ENCODE measurements around the gene FCN1.

DNA sequence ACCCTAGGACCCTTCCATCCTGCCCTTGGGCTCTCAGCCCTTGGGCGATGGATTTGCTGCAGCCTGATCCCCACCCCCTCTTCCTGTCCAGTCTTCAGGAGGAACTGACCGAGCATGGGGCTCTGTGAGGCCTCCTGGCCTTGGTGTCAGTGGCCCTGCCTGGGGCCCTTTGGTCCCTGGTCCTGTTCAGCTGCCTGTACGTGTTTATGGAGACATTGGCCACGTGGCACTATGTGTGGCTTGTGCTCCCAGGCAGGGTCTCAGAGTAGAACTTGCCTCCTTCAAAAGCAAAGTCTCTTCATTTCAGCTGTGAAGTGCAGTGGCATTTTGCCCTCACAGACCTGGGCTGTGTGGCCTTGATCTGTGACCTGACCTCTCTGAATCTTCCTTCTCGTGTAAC, 26.0 kb downstream of the FCN1 start:
- no peak for TF ChIP-seq BACH2 (CRISPR knock-in tag; IDR thresholded peaks at IDR 0.05; ENCODE audit: borderline replicate concordance)
- TF ChIP-seq, protein P1, sequence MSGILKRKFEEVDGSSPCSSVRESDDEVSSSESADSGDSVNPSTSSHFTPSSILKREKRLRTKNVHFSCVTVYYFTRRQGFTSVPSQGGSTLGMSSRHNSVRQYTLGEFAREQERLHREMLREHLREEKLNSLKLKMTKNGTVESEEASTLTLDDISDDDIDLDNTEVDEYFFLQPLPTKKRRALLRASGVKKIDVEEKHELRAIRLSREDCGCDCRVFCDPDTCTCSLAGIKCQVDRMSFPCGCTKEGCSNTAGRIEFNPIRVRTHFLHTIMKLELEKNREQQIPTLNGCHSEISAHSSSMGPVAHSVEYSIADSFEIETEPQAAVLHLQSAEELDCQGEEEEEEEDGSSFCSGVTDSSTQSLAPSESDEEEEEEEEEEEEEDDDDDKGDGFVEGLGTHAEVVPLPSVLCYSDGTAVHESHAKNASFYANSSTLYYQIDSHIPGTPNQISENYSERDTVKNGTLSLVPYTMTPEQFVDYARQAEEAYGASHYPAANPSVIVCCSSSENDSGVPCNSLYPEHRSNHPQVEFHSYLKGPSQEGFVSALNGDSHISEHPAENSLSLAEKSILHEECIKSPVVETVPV (CRISPR knock-in tag; IDR thresholded peaks at IDR 0.05) = no peak
- no peak for TF ChIP-seq RARB (CRISPR knock-in tag; IDR thresholded peaks at IDR 0.05)
- TF ChIP-seq, protein P2, sequence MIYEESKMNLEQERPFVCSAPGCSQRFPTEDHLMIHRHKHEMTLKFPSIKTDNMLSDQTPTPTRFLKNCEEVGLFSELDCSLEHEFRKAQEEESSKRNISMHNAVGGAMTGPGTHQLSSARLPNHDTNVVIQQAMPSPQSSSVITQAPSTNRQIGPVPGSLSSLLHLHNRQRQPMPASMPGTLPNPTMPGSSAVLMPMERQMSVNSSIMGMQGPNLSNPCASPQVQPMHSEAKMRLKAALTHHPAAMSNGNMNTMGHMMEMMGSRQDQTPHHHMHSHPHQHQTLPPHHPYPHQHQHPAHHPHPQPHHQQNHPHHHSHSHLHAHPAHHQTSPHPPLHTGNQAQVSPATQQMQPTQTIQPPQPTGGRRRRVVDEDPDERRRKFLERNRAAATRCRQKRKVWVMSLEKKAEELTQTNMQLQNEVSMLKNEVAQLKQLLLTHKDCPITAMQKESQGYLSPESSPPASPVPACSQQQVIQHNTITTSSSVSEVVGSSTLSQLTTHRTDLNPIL (CRISPR knock-in tag; IDR thresholded peaks at IDR 0.05; ENCODE audit: low read depth) = no peak
- no peak for TF ChIP-seq CSDC2 (CRISPR knock-in tag; IDR thresholded peaks at IDR 0.05)
- TF ChIP-seq ZNF70 (CRISPR knock-in tag; IDR thresholded peaks at IDR 0.05) = no peak

Data from SK-N-SH treated with all-trans-retinoic acid at 6 μM for 48 hours (cell line).